Measurements from ENCODE around the gene SLC6A20.

GRCh38 chr3:45765958-45766357, 30.4 kb downstream of the SLC6A20 start:
- TF ChIP-seq, protein P1, sequence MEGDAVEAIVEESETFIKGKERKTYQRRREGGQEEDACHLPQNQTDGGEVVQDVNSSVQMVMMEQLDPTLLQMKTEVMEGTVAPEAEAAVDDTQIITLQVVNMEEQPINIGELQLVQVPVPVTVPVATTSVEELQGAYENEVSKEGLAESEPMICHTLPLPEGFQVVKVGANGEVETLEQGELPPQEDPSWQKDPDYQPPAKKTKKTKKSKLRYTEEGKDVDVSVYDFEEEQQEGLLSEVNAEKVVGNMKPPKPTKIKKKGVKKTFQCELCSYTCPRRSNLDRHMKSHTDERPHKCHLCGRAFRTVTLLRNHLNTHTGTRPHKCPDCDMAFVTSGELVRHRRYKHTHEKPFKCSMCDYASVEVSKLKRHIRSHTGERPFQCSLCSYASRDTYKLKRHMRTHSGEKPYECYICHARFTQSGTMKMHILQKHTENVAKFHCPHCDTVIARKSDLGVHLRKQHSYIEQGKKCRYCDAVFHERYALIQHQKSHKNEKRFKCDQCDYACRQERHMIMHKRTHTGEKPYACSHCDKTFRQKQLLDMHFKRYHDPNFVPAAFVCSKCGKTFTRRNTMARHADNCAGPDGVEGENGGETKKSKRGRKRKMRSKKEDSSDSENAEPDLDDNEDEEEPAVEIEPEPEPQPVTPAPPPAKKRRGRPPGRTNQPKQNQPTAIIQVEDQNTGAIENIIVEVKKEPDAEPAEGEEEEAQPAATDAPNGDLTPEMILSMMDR (conservative IDR thresholded peaks at IDR 0.05 in 1 of 2, IDR thresholded peaks at IDR 0.05 in 1 of 2; ENCODE audit: extremely low read depth in 1 of 2, insufficient read depth in 1 of 2, low read depth in 1 of 2, low read length in 2 of 2), result no peak
- no peak for TF ChIP-seq EZH2 (IDR thresholded peaks at IDR 0.05; ENCODE audit: borderline replicate concordance, low read length)
